ENCODE measurements around the gene TDO2. TPM values are rescaled to one million over a fixed set of nuclear protein-coding genes. Genes with fewer than 3 reads are reported as not detected.

TDO2 gene
- total and polyA plus RNA-seq, 2 of the 4 experiments (the other 2 are of a cell fraction): 0.09 to 0.18 TPM

GRCh38 chr4:155899891-155900290 is 3.6 kb upstream of the TDO2 start:
- dilution Hi-C loops (cut with HindIII; ENCODE audit: low sequenced_read_pairs, unreplicated experiment) (no loop called here), intact Hi-C loops (cut with micrococcal nuclease) (no loop called here), in situ Hi-C loops (cut with MboI; ENCODE audit: low sequenced_read_pairs) (no loop called here)
- DNase-seq (no peak), ATAC-seq (ENCODE audit: low read depth) (no peak)
- Histone ChIP-seq H2BK120ac (ENCODE audit: low read depth, low read length) (no peak overlapping the region), H2BK20ac (ENCODE audit: low read depth, low read length) (no peak overlapping the region), H3K9me1 (ENCODE audit: insufficient read depth, low read length) (no peaks in the 10 kb centered on the region), H3K56ac (ENCODE audit: extremely low read depth, insufficient read depth, low read length) (no peak overlapping the region), H3K4me2 (ENCODE audit: low read depth, low read length) (no peak overlapping the region), H3K14ac (replicated peaks; ENCODE audit: low read depth, low read length) (no peak overlapping the region), H3K36me3 (ENCODE audit: control insufficient read depth, insufficient read depth, low read length) (no peaks in the 10 kb centered on the region), H2BK15ac (ENCODE audit: low read depth, low read length) (no peak overlapping the region), H3K27ac (ENCODE audit: insufficient read depth, low read length) (no peak overlapping the region), H3K79me1 (ENCODE audit: low read depth in 1 of 2, low read length in 2 of 2) (no peaks in the 10 kb centered on the region), H3K4me3 (ENCODE audit: insufficient read depth, low read depth, low read length) (no peak overlapping the region), H3K9me3 (ENCODE audit: control insufficient read depth, insufficient read depth, low read length) (no peaks in the 10 kb centered on the region), H4K5ac (ENCODE audit: low read depth, low read length) (no peak overlapping the region), H3K4ac (ENCODE audit: low read depth, low read length) (no peak overlapping the region), H3K9ac (ENCODE audit: low read depth, low read length) (no peak overlapping the region), H4K20me1 (ENCODE audit: insufficient read depth, low read length) (no peaks in the 10 kb centered on the region), H3K23ac (ENCODE audit: low read depth, low read length) (no peak overlapping the region), H3K18ac (ENCODE audit: low read depth, low read length) (no peak overlapping the region), H4K8ac (ENCODE audit: low read depth in 2 of 2, low read length in 2 of 2) (no peak overlapping the region), H2AFZ (replicated peaks; ENCODE audit: low read length, poor library complexity) (no peak overlapping the region), H2AK5ac (ENCODE audit: low read depth, low read length) (no peak overlapping the region), H2AK9ac (replicated peaks; ENCODE audit: low read depth, low read length, poor library complexity) (no peak overlapping the region), H4K91ac (ENCODE audit: insufficient read depth, low read depth, low read length) (no peak overlapping the region), H3K4me1 (ENCODE audit: control insufficient read depth, insufficient read depth, low read length) (no peaks in the 10 kb centered on the region), H2BK5ac (ENCODE audit: low read depth, low read length, poor library complexity, severe bottlenecking) (no peak overlapping the region), H3K27me3 (ENCODE audit: control insufficient read depth, insufficient read depth, low read length) (no peaks in the 10 kb centered on the region)
- no peak for TF ChIP-seq CHD1 (IDR thresholded peaks at IDR 0.05; ENCODE audit: low read depth, low read length)
- TF ChIP-seq RFX5 (IDR thresholded peaks at IDR 0.05; ENCODE audit: low read depth, low read length): no peak
- TF ChIP-seq MAZ (IDR thresholded peaks at IDR 0.05; ENCODE audit: borderline replicate concordance, low read depth, low read length): no peak
- TF ChIP-seq MXI1 (IDR thresholded peaks at IDR 0.05; ENCODE audit: borderline replicate concordance, low read depth, low read length): no peak
- no peak for TF ChIP-seq POLR2A (IDR thresholded peaks at IDR 0.05; ENCODE audit: low read depth, low read length)
- TF ChIP-seq RCOR1 (IDR thresholded peaks at IDR 0.05; ENCODE audit: insufficient replicate concordance, low read length): no peak
- TF ChIP-seq SMC3 (IDR thresholded peaks at IDR 0.05; ENCODE audit: low read depth, low read length): no peak
- no peak for TF ChIP-seq BHLHE40 (IDR thresholded peaks at IDR 0.05; ENCODE audit: low read depth, low read length)
- TF ChIP-seq MAFK (IDR thresholded peaks at IDR 0.05; ENCODE audit: low read depth, low read length): no peak
- no peak for TF ChIP-seq NFE2L2 (IDR thresholded peaks at IDR 0.05; ENCODE audit: low read depth, low read length)
- TF ChIP-seq RAD21 (IDR thresholded peaks at IDR 0.05; ENCODE audit: low read length): no peak
- no peak for TF ChIP-seq FOS (IDR thresholded peaks at IDR 0.05; ENCODE audit: low read depth, low read length)
- no TSS peak for BruUV-seq (replicated peaks)
- no CpG with 5 or more reads among the region's 3 CpGs for WGBS, 2 experiments (ENCODE audit: extremely low coverage in 2 of 2, insufficient read length in 1 of 2)
- CTCF ChIA-PET: no interaction called here
- POLR2A ChIA-PET (ENCODE audit: unreplicated experiment): no interaction called here

Data from IMR-90 (cell line).